Natural killer cell (primary cell): ENCODE results near the gene ACVR1. TPM values are rescaled to one million over a fixed set of nuclear protein-coding genes. Genes with fewer than 3 reads are reported as not detected.

ENCODE experiments used
- ATAC-seq, 3 donors: fragments of 150-1000 bp in 2 of 3; fragments of 200-7000 bp in 1 of 3; cut with Tn5 transposase; 1 replicate in 1 of 3; 2 replicates in 2 of 3; pipeline ENCODE4 v1.10.0; 2021; ENCODE audit warnings: mild to moderate bottlenecking in 2 of 3, moderate library complexity in 2 of 3
- DNase-seq, 2 donors: peaks; one replicate each; pipeline versions ENCODE4 v3.0.0 to v3.0.0-alpha.2; 2013 to 2021; ENCODE audit warnings: mixed read lengths in 1 of 2
- H3K27ac ChIP-seq: one replicate; pipeline ENCODE4 v1.5.1; 2013; ENCODE audit warnings: mild to moderate bottlenecking, low read length
- H3K27me3 ChIP-seq: one replicate; pipeline ENCODE4 v1.6.1; 2013; ENCODE audit warnings: low read length; ENCODE audit not compliant: control insufficient read depth, insufficient read depth
- H3K36me3 ChIP-seq: one replicate; pipeline ENCODE4 v1.6.1; 2013; ENCODE audit warnings: low read length; ENCODE audit not compliant: control insufficient read depth, insufficient read depth
- H3K4me1 ChIP-seq: one replicate; pipeline ENCODE4 v1.6.1; 2013; ENCODE audit warnings: low read length; ENCODE audit not compliant: control insufficient read depth, insufficient read depth
- H3K4me3 ChIP-seq: one replicate; pipeline ENCODE4 v1.5.1; 2013; ENCODE audit warnings: low read length
- H3K9me3 ChIP-seq: one replicate; pipeline ENCODE4 v1.6.1; 2013; ENCODE audit warnings: low read length; ENCODE audit not compliant: control insufficient read depth, insufficient read depth
- H3K27ac Mint-ChIP-seq, 2 donors: one replicate each; pipeline ENCODE4 v1.8.0; 2022; ENCODE audit warnings: mild to moderate bottlenecking in 2 of 2, mixed read lengths in 2 of 2, moderate library complexity in 1 of 2
- H3K27me3 Mint-ChIP-seq, 2 donors: one replicate each; pipeline ENCODE4 v1.8.0; 2022; ENCODE audit warnings: low read depth in 2 of 2, mixed read lengths in 2 of 2
- H3K36me3 Mint-ChIP-seq: one replicate; pipeline ENCODE4 v1.8.0; 2022; ENCODE audit warnings: mixed read lengths
- H3K4me1 Mint-ChIP-seq, 2 donors: one replicate each; pipeline ENCODE4 v1.8.0; 2022; ENCODE audit warnings: mixed read lengths in 2 of 2
- H3K4me3 Mint-ChIP-seq: one replicate; pipeline ENCODE4 v1.8.0; 2022; ENCODE audit warnings: mild to moderate bottlenecking, moderate library complexity, mixed read lengths
- H3K9me3 Mint-ChIP-seq, 2 donors: one replicate each; pipeline ENCODE4 v1.8.0; 2022; ENCODE audit warnings: mixed read lengths in 2 of 2
- WGBS: methylation state at CpG from one replicate; pipeline ENCODE4 v1.1.7; 2013; ENCODE audit warnings: missing lambda C conversion rate; ENCODE audit not compliant: insufficient coverage; 5-methylcytosine and 5-hydroxymethylcytosine counted together
- intact Hi-C: fragments of 100-400 bp; cut with micrococcal nuclease; formaldehyde crosslinking; loops from one replicate; pipeline ENCODE4 v1.14.2; 2022
- total RNA-seq, 4 donors: library from RNA; stranded (reverse); fragments of 120-200 nt in 1 of 4; gene quantifications; one replicate each; pipeline versions ENCODE4 v1.2.3 to v1.2.4, GENCODE V29; 2013 to 2022
- TF ChIP-seq, protein P1 (sequence below): fragments of 200-600 bp; IDR thresholded peaks from one replicate; pipeline ENCODE4 v1.8.0; 2022; ENCODE audit warnings: antibody characterized with exemption

Gene ACVR1
- total RNA-seq, 3 donors from 2014 or later (not counting 1 experiment from before 2014, with no cell fraction given): 3.3 to 6.9 (median 6.1) TPM

- H3K36me3 Mint-ChIP-seq: no peaks in the 10 kb centered on the region
- no peaks in the 10 kb centered on the region for H3K9me3 Mint-ChIP-seq
- H3K36me3 ChIP-seq: no peaks in the 10 kb centered on the region
- H3K4me3 ChIP-seq: no peak overlapping the region
- no peaks in the 10 kb centered on the region for H3K27me3 ChIP-seq
- no peaks in the 10 kb centered on the region for H3K9me3 ChIP-seq
- H3K4me1 Mint-ChIP-seq: peaks cover 0 to 6% of the 10 kb centered on the region in 2 donors
- WGBS: 95% methylated on average over 5 of the region's 5 CpGs
- H3K27me3 Mint-ChIP-seq: no peaks in the 10 kb centered on the region
- no peak overlapping the region for H3K27ac ChIP-seq
- intact Hi-C loops: no loop called here
- no peak for ATAC-seq
- H3K4me3 Mint-ChIP-seq: no peak overlapping the region
- no peak overlapping the region for H3K27ac Mint-ChIP-seq
- TF ChIP-seq, protein P1, sequence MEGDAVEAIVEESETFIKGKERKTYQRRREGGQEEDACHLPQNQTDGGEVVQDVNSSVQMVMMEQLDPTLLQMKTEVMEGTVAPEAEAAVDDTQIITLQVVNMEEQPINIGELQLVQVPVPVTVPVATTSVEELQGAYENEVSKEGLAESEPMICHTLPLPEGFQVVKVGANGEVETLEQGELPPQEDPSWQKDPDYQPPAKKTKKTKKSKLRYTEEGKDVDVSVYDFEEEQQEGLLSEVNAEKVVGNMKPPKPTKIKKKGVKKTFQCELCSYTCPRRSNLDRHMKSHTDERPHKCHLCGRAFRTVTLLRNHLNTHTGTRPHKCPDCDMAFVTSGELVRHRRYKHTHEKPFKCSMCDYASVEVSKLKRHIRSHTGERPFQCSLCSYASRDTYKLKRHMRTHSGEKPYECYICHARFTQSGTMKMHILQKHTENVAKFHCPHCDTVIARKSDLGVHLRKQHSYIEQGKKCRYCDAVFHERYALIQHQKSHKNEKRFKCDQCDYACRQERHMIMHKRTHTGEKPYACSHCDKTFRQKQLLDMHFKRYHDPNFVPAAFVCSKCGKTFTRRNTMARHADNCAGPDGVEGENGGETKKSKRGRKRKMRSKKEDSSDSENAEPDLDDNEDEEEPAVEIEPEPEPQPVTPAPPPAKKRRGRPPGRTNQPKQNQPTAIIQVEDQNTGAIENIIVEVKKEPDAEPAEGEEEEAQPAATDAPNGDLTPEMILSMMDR: no peak
- H3K4me1 ChIP-seq: no peaks in the 10 kb centered on the region
- no peak for DNase-seq
These were observed 85.3 kb downstream of the ACVR1 start for GRCh38 chr2:157790780-157791179.

- Histone ChIP-seq H3K36me3 (no peaks in the 10 kb centered on the region), H3K27me3 (no peaks in the 10 kb centered on the region), H3K4me1 (no peaks in the 10 kb centered on the region), H3K27ac (no peak overlapping the region), H3K4me3 (no peak overlapping the region), H3K9me3 (no peaks in the 10 kb centered on the region)
- Mint-ChIP-seq H3K4me1 (peaks cover 0 to 6% of the 10 kb centered on the region in 2 donors), H3K27ac (no peak overlapping the region), H3K4me3 (no peak overlapping the region), H3K36me3 (no peaks in the 10 kb centered on the region), H3K27me3 (no peaks in the 10 kb centered on the region), H3K9me3 (no peaks in the 10 kb centered on the region)
- 69% methylated on average over 4 of the region's 4 CpGs for WGBS
- TF ChIP-seq, protein P1: no peak
- DNase-seq: no peak
- no peak for ATAC-seq
- intact Hi-C loops: no loop called here
These were observed 86.1 kb downstream of the ACVR1 start for GRCh38 chr2:157789933-157790511.

- Mint-ChIP-seq H3K4me3 (no peak overlapping the region), H3K36me3 (no peaks in the 10 kb centered on the region), H3K4me1 (peaks cover 0 to 6% of the 10 kb centered on the region in 2 donors), H3K27me3 (no peaks in the 10 kb centered on the region), H3K9me3 (no peaks in the 10 kb centered on the region), H3K27ac (no peak overlapping the region)
- TF ChIP-seq, protein P1: no peak
- Histone ChIP-seq H3K27ac (no peak overlapping the region), H3K9me3 (no peaks in the 10 kb centered on the region), H3K36me3 (no peaks in the 10 kb centered on the region), H3K4me1 (no peaks in the 10 kb centered on the region), H3K4me3 (no peak overlapping the region), H3K27me3 (no peaks in the 10 kb centered on the region)
- DNase-seq (no peak), ATAC-seq (no peak)
- WGBS: 95% methylated on average over 3 of the region's 3 CpGs
- intact Hi-C loops: no loop called here
These were observed 86.9 kb downstream of the ACVR1 start for GRCh38 chr2:157789256-157789655.

DNA sequence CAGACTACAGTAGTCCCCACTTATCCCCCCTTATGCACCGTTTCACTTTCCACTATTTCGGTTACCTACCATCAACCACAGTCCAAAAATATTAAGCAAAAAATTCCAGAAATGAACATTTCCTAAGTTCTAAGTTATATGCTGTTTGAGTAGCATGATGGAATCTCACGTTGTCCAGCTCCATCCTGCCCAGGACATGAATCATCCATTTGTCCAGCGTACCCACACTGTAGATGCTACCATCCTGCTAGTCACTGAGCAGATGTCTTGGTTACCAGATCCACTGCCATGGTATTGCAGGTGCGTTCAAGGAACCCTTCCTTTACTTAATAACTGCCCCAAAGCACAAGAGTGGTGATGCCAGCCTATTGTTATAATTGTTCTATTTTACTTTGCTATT, 87.9 kb downstream of the ACVR1 start:
- Histone ChIP-seq H3K27ac (no peak overlapping the region), H3K4me3 (no peak overlapping the region), H3K36me3 (no peaks in the 10 kb centered on the region), H3K4me1 (no peaks in the 10 kb centered on the region), H3K27me3 (no peaks in the 10 kb centered on the region), H3K9me3 (no peaks in the 10 kb centered on the region)
- H3K36me3 Mint-ChIP-seq: no peaks in the 10 kb centered on the region
- H3K9me3 Mint-ChIP-seq: no peaks in the 10 kb centered on the region
- no peak overlapping the region for H3K27ac Mint-ChIP-seq
- DNase-seq (no peak), ATAC-seq (no peak)
- no peaks in the 10 kb centered on the region for H3K27me3 Mint-ChIP-seq
- intact Hi-C loops: no loop called here
- peaks cover 0 to 6% of the 10 kb centered on the region in 2 donors for H3K4me1 Mint-ChIP-seq
- TF ChIP-seq, protein P1: no peak
- 90% methylated on average over 4 of the region's 5 CpGs for WGBS
- no peak overlapping the region for H3K4me3 Mint-ChIP-seq
